ENCODE data around the gene ALDH3A2.
A peak's percentile ranks its signal among the peaks of the same experiment; 100 is the strongest.
"Not testable (repeated sequence)": the region's sequence is repeated elsewhere in the genome, so short reads cannot be mapped to it uniquely, and the experiment has no call there.

Gene ALDH3A2

DNA sequence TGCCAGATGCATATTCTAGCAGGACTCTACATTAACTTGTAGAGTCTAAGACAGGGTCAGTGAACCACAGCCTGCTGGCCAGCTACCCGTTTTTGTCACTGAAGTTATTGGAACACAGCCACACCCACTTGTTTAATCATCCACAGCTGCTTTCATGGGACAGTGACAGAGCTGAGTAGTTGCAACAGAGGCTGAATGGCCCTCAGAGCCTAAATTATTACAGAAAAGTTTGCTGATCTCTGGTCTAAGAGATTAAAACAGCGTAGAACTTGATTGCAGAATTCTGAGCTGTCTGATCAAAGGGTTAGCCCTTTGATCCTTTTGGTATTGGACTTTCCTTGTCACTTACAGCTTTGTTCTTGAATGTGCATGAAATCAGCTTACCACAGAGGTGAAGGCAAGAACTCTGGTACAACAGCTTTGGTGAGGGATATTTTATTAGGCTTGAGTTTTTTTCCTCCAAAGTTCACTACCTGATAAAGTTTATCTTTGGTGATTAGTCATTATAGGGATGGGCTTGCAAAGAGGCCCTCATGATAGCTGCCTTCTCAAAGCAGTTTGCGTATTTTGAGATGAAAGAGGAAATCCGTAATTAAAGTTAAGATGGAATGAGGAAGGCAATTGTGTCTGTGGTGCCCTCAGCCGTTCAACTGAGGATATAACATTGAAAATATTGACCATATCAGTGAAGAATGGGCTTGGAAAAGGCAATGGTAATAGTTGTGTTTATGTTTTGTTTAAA, 23.6 kb downstream of the ALDH3A2 start:
- Mint-ChIP-seq H3K4me1 (no peaks in the 10 kb centered on the region), H3K27ac (ENCODE audit: low read depth) (no peak overlapping the region), H3K4me3 (no peak overlapping the region), H3K36me3 (ENCODE audit: insufficient read depth) (peaks cover 10% of the 10 kb centered on the region), H3K27me3 (no peaks in the 10 kb centered on the region), H3K9me3 (no peaks in the 10 kb centered on the region)
- DNase-seq (ENCODE audit: low spot score in 2 of 2) (no peak), ATAC-seq (replicated peaks; ENCODE audit: extremely low read depth, poor library complexity, severe bottlenecking) (no peak)

DNA sequence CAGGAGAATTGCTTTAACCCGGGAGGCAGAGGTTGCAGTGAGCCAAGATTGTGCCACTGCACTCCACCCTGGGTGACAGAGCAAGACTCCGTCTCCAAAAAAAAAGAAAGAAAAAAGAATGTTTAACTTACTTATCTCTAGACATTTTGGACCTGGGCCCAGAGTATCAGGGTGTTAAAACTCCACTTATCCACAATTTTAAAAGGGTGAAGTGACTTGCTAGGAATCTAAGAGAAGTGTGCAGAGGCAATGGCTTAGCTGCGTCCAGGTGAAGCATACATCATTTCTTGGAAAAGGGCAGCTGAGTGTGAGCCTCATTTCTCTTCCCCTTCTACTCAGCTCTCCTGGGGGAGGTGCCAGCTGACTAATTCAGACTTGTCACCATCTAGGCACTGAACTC, 25.1 kb downstream of the ALDH3A2 start:
- no peaks in the 10 kb centered on the region for H3K9me3 Mint-ChIP-seq
- no peaks in the 10 kb centered on the region for H3K27me3 Mint-ChIP-seq
- H3K4me3 Mint-ChIP-seq, result no peak overlapping the region
- no peak overlapping the region for H3K27ac Mint-ChIP-seq (ENCODE audit: low read depth)
- ATAC-seq (replicated peaks; ENCODE audit: extremely low read depth, poor library complexity, severe bottlenecking), result no peak
- peaks cover 8% of the 10 kb centered on the region for H3K36me3 Mint-ChIP-seq (ENCODE audit: insufficient read depth)
- no peaks in the 10 kb centered on the region for H3K4me1 Mint-ChIP-seq
- no peak for DNase-seq (ENCODE audit: low spot score in 2 of 2)

DNA sequence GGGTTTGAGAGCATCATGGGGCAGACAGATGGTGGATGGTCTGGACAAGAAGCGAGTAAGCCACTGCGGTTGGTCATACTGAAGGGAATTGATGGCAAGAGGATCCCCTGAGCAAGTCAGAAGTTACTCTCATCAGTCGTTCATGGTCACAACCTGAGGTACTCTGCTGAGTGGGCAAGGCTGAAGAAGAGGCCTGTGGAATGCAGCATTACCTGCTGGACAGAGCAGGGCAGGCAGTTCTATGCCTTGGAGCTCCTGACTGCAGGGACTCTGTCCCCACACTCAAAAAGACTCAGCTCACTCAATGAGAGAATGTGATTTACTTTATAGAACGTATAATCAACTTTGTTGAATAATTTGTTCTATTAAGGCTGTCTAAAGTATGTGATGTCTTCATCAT, 28.3 kb downstream of the ALDH3A2 start:
- no peaks in the 10 kb centered on the region for H3K27me3 Mint-ChIP-seq
- peaks cover 3% of the 10 kb centered on the region for H3K36me3 Mint-ChIP-seq (ENCODE audit: insufficient read depth)
- no peaks in the 10 kb centered on the region for H3K9me3 Mint-ChIP-seq
- H3K4me3 Mint-ChIP-seq, result no peak overlapping the region
- no peaks in the 10 kb centered on the region for H3K4me1 Mint-ChIP-seq
- H3K27ac Mint-ChIP-seq (ENCODE audit: low read depth), result no peak overlapping the region
- ATAC-seq (replicated peaks; ENCODE audit: extremely low read depth, poor library complexity, severe bottlenecking), result no peak
- no peak for DNase-seq (ENCODE audit: low spot score in 2 of 2)

- H3K36me3 Mint-ChIP-seq (ENCODE audit: insufficient read depth), result peaks cover 3% of the 10 kb centered on the region
- H3K27ac Mint-ChIP-seq (ENCODE audit: low read depth), result no peak overlapping the region
- no peak overlapping the region for H3K4me3 Mint-ChIP-seq
- H3K9me3 Mint-ChIP-seq, result no peaks in the 10 kb centered on the region
- ATAC-seq (replicated peaks; ENCODE audit: extremely low read depth, poor library complexity, severe bottlenecking), result no peak
- H3K27me3 Mint-ChIP-seq, result no peaks in the 10 kb centered on the region
- no peaks in the 10 kb centered on the region for H3K4me1 Mint-ChIP-seq
- no peak for DNase-seq (ENCODE audit: low spot score in 2 of 2)
Observed at GRCh38 chr17:19677736-19678379, 29.3 kb downstream of the ALDH3A2 start.

DNA sequence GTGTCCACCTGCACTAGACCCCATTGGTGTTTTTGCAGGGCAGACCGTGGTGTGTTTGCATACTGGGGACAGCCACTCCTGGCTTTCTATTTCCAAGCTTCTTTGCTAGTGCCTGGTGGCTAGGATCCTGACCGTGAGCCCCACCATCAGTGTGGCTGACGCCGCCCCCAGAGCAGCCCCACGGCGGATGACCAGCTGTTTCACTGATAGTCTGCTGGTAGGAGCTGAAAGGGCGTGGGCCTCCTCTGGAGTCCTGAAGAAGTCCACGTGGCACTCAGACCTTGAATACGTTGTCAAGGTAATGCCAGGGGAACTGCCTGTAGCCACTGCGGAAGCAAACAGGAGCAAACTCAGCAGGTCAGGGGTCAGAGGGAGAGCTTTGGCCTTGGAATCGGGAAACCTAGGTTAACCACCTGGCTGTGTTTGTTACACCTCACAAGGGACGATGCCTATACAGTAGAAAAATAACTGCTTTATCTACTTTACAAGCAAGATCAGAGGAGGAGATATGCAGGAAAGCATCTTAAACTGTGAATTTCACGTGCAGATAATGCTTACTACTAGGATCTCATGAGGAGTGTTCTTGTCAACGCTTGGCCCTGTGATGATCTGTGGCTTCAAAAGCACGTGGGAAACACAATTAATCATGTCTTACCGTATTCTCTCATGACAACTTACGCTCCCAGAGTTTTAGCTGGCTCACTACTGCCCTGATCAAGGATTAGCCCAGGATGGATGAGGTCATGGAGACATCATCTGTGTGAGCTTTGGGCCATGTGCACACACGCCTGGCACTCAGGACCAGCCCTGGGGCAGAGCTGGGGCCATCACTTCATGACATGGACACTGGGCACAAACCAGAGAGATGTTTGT, 30.3 kb downstream of the ALDH3A2 start:
- H3K4me3 Mint-ChIP-seq, result no peak overlapping the region
- H3K9me3 Mint-ChIP-seq, result no peaks in the 10 kb centered on the region
- DNase-seq (ENCODE audit: low spot score in 2 of 2) (no peak), ATAC-seq (replicated peaks; ENCODE audit: extremely low read depth, poor library complexity, severe bottlenecking) (no peak)
- no peaks in the 10 kb centered on the region for H3K27me3 Mint-ChIP-seq
- no peaks in the 10 kb centered on the region for H3K4me1 Mint-ChIP-seq
- no peak overlapping the region for H3K27ac Mint-ChIP-seq (ENCODE audit: low read depth)
- H3K36me3 Mint-ChIP-seq (ENCODE audit: insufficient read depth), result peaks cover 3% of the 10 kb centered on the region

GRCh38 chr17:19683117-19683516, 34.6 kb downstream of the ALDH3A2 start:
- H3K27me3 Mint-ChIP-seq, result no peaks in the 10 kb centered on the region
- peaks cover 3% of the 10 kb centered on the region for H3K36me3 Mint-ChIP-seq (ENCODE audit: insufficient read depth)
- ATAC-seq (replicated peaks; ENCODE audit: extremely low read depth, poor library complexity, severe bottlenecking), result no peak
- H3K27ac Mint-ChIP-seq (ENCODE audit: low read depth), result no peak overlapping the region
- H3K4me3 Mint-ChIP-seq, result no peak overlapping the region
- H3K9me3 Mint-ChIP-seq, result no peaks in the 10 kb centered on the region
- H3K4me1 Mint-ChIP-seq, result no peaks in the 10 kb centered on the region
- DNase-seq (ENCODE audit: low spot score in 2 of 2), result no peak

DNA sequence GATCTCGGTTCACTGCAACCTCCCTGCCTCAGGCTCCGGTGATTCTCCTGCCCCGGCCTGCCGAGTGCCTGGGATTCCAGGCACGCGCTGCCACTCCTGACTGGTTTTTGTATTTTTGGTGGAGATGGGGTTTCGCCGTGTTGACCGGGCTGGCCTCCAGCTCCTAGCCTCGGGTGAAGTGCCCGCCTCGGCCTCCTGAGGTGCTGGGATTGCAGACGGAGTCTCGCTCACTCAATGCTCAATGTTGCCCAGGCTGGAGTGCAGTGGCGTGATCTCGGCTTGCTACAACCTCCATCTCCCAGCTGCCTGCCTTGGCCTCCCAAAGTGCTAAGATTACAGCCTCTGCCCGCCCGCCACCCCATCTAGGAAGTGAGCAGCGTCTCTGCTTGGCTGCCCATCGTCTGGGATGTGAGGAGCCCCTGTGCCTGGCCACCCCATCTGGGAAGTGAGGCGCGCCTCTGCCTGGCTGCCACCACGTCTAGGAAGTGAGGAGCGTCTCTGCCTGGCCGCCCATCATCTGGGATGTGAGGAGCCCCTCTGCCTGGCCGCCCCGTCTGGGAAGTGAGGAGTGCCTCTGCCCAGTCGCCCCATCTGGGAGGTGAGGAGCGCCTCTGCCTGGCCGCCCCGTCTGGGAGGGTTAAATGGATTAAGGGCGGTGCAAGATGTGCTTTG, 36.5 kb downstream of the ALDH3A2 start:
- not testable (repeated sequence) for ATAC-seq (replicated peaks; ENCODE audit: extremely low read depth, poor library complexity, severe bottlenecking); DNase-seq (ENCODE audit: low spot score in 2 of 2); H3K27me3 Mint-ChIP-seq

GRCh38 chr17:19686400-19687090, 38.0 kb downstream of the ALDH3A2 start:
- DNase-seq (ENCODE audit: low spot score in 2 of 2) (no peak), ATAC-seq (replicated peaks; ENCODE audit: extremely low read depth, poor library complexity, severe bottlenecking) (no peak)
- Mint-ChIP-seq H3K27me3 (no peaks in the 10 kb centered on the region), H3K9me3 (no peaks in the 10 kb centered on the region), H3K36me3 (ENCODE audit: insufficient read depth) (no peaks in the 10 kb centered on the region), H3K4me3 (no peak overlapping the region), H3K4me1 (no peaks in the 10 kb centered on the region), H3K27ac (ENCODE audit: low read depth) (no peak overlapping the region)

More for the DNA sequence above, 36.5 kb downstream of the ALDH3A2 start:
- H3K4me1 Mint-ChIP-seq; H3K27ac Mint-ChIP-seq (ENCODE audit: low read depth); H3K9me3 Mint-ChIP-seq; H3K36me3 Mint-ChIP-seq (ENCODE audit: insufficient read depth); H3K4me3 Mint-ChIP-seq: not testable (repeated sequence)

DNA sequence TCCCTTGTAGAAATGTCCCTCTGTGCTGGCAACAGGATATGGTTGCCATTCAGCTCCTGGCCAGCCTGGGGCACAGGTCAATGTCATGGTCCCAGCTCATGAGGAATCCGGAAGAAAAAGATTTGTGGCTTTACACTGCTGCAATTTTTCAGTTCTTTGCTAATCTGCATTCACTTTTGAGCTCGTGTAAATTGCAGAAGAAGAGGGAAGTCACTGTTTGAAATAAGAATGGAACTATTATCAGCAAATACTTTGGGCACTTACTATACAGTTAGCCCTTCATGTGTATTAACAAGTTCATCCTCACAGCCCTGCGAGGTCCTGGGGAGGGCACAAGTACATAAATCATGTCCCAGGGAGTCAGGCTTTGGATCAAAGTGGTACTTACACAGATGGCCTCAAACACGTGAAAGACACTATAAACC, 53.7 kb downstream of the ALDH3A2 start:
- H3K27ac Mint-ChIP-seq (ENCODE audit: low read depth), result no peak overlapping the region
- ATAC-seq (replicated peaks; ENCODE audit: extremely low read depth, poor library complexity, severe bottlenecking), result no peak
- H3K36me3 Mint-ChIP-seq (ENCODE audit: insufficient read depth), result no peaks in the 10 kb centered on the region
- H3K4me3 Mint-ChIP-seq, result no peak overlapping the region
- H3K9me3 Mint-ChIP-seq, result no peaks in the 10 kb centered on the region
- H3K27me3 Mint-ChIP-seq, result no peaks in the 10 kb centered on the region
- no peaks in the 10 kb centered on the region for H3K4me1 Mint-ChIP-seq
- DNase-seq (ENCODE audit: low spot score in 2 of 2), result no peak

DNA sequence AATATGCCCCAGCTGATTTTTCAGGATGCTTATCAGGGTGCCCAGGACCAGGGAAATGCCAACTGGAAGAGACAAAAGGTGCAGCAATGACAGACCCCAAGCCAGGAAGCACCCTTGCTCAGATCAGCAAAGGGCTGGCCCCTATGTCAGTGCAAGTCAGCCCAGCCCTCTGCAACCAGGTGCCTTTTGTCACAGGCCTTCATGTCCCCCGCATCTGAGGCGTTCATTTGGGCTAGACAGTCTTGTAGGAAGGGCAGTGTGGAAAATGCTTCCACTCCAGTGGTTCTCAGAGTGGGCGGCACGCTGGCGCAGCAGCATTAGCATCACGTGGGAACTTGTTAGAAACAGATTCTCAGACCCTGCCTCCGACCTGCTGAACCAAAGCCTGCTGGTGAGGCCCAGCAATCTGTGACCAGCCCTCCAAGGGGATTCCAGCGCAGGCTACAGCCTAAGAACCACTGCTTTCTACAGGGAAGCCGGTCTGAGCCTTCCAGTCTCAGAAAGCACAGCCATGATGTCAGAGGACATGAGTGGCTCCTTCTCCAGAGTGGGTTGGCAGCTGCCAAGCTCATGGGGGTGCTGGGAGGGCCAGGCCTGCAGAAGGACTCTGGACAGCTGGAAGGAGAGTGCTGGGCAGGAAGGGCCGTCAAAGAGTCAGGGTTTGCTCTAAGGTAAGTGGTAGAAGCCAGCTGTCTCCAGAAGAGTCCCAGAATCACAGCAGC, 54.7 kb downstream of the ALDH3A2 start:
- H3K36me3 Mint-ChIP-seq (ENCODE audit: insufficient read depth), result no peaks in the 10 kb centered on the region
- DNase-seq (ENCODE audit: low spot score in 2 of 2) (no peak), ATAC-seq (replicated peaks; ENCODE audit: extremely low read depth, poor library complexity, severe bottlenecking) (no peak)
- peak overlapping the region; percentile 7 for H3K27ac Mint-ChIP-seq (ENCODE audit: low read depth)
- H3K4me1 Mint-ChIP-seq, result no peaks in the 10 kb centered on the region
- no peak overlapping the region for H3K4me3 Mint-ChIP-seq
- no peaks in the 10 kb centered on the region for H3K9me3 Mint-ChIP-seq
- no peaks in the 10 kb centered on the region for H3K27me3 Mint-ChIP-seq

GRCh38 chr17:19703828-19704613, 55.5 kb downstream of the ALDH3A2 start:
- no peaks in the 10 kb centered on the region for H3K4me1 Mint-ChIP-seq
- H3K4me3 Mint-ChIP-seq, result no peak overlapping the region
- H3K36me3 Mint-ChIP-seq (ENCODE audit: insufficient read depth), result no peaks in the 10 kb centered on the region
- no peaks in the 10 kb centered on the region for H3K27me3 Mint-ChIP-seq
- peak overlapping the region; percentile 7 for H3K27ac Mint-ChIP-seq (ENCODE audit: low read depth)
- no peaks in the 10 kb centered on the region for H3K9me3 Mint-ChIP-seq
- ATAC-seq (replicated peaks; ENCODE audit: extremely low read depth, poor library complexity, severe bottlenecking) (no peak), DNase-seq (ENCODE audit: low spot score in 2 of 2) (no peak)

All from central memory CD8-positive, alpha-beta T cell (primary cell).